ENCODE results near the gene GABBR2. TPM values are rescaled to one million over a fixed set of nuclear protein-coding genes. Genes with fewer than 3 reads are reported as not detected.

Gene GABBR2
- total and polyA plus RNA-seq, 2 of the 8 experiments (the other 6 are each of a cell fraction or from before 2014, with no cell fraction given) = 0.50 to 1.2 TPM

DNA sequence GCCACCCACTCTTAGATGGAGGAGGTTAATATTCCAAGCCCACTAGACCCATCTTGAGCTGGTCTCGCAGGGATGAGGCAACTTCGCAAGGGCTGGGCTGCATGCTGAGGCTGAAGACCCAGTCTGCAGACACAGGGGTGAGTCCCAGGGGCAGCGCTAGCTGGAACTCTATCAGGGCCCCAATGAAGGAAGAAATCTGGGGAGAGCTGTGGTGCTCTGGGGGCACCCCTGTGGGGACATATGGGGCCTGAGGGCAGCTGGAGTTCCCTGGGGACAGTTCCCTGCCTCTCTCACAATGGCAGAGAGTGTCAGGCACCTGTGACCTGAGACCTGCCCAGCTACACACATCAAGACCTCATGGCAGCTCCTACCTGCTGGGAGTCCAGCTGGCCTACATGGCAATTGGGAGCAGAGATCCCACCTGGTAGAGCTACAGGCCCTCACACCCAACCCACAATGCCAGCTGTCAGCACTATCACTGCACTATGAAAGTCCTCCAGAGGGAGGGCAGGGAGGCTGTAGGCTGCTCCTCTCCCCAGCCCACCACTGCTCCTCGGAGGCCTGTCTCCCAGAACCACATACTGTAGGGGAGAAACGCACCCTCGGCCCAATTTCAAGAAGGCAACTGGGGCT lies 202.2 kb downstream of the GABBR2 start (continued):
- no peak for TF ChIP-seq TCF12 (IDR thresholded peaks at IDR 0.05; ENCODE audit: low read depth, low read length)
- TF ChIP-seq SIN3A (conservative IDR thresholded peaks at IDR 0.05 in 1 of 2, IDR thresholded peaks at IDR 0.05 in 1 of 2; ENCODE audit: low read depth in 1 of 2, low read length in 2 of 2) = no peak
- TF ChIP-seq, protein P1, sequence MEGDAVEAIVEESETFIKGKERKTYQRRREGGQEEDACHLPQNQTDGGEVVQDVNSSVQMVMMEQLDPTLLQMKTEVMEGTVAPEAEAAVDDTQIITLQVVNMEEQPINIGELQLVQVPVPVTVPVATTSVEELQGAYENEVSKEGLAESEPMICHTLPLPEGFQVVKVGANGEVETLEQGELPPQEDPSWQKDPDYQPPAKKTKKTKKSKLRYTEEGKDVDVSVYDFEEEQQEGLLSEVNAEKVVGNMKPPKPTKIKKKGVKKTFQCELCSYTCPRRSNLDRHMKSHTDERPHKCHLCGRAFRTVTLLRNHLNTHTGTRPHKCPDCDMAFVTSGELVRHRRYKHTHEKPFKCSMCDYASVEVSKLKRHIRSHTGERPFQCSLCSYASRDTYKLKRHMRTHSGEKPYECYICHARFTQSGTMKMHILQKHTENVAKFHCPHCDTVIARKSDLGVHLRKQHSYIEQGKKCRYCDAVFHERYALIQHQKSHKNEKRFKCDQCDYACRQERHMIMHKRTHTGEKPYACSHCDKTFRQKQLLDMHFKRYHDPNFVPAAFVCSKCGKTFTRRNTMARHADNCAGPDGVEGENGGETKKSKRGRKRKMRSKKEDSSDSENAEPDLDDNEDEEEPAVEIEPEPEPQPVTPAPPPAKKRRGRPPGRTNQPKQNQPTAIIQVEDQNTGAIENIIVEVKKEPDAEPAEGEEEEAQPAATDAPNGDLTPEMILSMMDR (IDR thresholded peaks at IDR 0.05; ENCODE audit: control extremely low read depth in 1 of 3, insufficient read depth in 1 of 3, low read depth in 1 of 3, low read length in 3 of 3) = no peak

All from H1 (cell line).